Activated T-cell treated with anti-CD3 and anti-CD28 coated beads for 4 hours (primary cell): Measurements from ENCODE around the gene MSLN.
"Not testable (repeated sequence)": the region's sequence is repeated elsewhere in the genome, so short reads cannot be mapped to it uniquely, and the experiment has no call there.

Experiments used
- DNase-seq: peaks from one replicate; pipeline ENCODE4 v3.0.0-alpha.2; 2020

The MSLN gene

DNA sequence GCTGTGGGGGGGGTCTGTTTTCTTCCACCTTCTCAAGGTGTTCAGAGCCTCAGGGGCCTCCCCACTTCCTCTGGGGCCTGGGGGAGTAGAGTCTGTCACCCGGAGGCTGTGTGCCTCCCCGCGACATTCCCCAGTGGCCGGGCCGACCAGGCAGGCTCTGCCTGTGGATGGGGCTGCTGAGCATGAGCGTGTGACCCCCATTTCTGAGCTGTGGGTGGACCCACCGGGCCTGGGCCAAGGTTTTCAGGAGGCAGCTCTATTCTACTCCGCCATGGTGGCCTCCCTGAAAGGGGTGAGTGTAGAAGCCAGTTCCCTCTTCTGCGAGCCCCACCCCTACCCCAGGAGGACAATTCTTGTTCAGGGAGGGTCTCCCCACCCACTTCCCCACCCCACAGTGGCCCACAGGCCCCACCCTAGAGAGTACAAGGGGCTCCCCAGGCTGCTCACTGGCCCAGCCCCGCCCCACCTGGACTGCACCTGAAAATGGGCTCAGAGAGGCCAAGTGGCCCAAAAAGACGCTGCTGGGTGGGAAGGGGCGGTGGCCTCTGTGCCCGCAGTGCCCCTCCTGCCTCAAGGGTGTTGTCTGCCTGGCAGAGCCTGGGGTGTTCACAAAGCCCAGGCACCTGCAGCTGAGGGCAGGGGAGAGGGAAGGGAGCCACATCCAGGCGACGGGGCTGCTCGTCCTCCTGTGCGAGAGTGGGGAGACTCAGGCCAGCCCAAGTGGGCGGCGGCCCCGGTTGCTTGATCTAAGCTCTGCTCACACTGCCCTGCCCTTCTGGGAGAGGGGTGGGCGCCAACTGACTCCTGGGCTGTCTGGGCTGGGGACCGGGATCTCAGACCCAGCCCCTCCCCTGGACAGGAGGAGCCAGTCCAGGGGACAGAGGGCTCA is 1.3 kb downstream of the MSLN start:
- no peak for DNase-seq

DNA sequence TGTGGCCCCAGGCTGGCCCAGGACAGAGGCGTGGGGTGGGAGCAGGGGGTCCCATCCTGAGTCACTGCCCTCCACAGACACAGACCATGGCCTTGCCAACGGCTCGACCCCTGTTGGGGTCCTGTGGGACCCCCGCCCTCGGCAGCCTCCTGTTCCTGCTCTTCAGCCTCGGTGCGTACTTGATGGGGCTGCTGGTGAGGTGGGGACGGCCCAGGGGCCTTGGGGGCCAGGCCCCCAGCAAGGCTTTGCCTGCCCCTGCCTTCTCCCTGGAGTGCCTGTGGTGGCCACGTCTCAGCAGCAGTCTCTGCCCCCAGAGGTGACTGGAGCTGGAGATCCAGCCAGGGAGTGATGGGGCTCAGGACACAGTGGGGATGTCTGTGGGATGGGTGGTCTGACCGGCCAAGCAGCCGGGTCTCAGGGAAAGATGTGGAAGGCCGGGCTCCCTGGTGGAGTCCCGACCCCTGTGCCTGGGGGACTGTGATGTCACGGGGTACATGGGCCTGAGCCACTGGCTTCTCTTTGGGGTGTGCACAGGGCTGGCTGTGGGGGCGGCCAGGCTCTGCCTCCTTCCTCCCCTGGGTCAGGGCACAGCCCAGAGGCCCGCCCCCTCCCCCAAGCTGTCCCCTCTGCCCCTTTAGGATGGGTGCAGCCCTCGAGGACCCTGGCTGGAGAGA is 2.2 kb downstream of the MSLN start:
- no peak for DNase-seq

DNA sequence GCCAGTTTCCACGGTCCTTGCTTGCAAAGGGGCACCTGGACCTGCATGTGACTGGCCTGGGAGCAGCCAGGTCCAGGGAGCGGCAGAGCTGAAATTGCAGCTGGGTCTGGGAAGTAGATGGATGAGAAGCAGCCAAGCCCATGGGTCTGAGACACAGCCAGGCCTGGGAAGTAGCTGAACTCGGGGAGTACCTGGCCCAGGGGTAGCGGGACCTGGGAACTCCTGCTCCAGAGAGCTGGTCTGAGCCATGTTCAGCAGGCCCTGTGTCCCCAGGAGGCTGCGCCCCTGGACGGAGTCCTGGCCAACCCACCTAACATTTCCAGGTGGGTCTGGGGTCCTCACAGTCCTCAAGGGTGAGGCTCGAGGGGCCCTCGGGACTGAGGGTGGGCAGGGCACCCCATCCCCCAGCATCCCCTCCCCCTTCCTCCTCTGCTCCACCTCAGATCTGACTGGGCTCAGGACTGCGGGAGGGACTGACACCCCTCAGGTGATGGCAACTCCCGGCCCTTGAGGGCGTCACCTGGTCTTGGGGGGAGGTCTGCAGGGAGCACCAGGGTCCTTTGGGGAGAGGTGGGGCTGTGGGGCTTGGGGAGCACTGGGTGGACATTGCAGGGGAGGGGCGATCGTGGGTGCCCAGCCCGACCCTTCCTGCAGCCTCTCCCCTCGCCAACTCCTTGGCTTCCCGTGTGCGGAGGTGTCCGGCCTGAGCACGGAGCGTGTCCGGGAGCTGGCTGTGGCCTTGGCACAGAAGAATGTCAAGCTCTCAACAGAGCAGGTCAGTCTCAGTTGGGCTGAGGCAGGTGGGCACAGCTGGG is 3.0 kb downstream of the MSLN start:
- DNase-seq = no peak

DNA sequence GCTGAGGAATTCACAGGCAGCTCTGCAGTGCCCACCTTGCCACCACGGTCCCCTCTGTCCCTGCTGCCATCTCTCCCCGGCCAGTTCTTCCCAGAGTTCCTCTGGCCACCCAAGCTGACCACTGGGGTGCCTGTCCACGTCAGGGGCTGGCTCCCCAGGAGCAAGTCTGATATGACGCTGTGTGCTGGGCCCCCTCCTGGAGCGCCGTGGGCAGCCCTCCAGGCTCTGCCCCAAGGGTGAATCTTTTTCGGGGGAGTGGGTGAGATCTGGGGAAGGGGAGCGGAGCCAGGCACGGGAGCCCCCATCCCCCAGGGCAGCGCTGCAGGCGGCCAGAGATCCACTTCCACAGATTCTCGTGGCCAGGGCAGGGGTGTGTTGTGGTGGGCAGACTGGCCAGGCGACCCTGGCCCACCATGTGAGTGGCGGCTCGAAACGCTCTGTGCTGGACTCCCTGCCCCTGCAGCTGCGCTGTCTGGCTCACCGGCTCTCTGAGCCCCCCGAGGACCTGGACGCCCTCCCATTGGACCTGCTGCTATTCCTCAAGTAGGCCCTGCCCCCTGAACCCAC is 3.7 kb downstream of the MSLN start:
- no peak for DNase-seq

DNA sequence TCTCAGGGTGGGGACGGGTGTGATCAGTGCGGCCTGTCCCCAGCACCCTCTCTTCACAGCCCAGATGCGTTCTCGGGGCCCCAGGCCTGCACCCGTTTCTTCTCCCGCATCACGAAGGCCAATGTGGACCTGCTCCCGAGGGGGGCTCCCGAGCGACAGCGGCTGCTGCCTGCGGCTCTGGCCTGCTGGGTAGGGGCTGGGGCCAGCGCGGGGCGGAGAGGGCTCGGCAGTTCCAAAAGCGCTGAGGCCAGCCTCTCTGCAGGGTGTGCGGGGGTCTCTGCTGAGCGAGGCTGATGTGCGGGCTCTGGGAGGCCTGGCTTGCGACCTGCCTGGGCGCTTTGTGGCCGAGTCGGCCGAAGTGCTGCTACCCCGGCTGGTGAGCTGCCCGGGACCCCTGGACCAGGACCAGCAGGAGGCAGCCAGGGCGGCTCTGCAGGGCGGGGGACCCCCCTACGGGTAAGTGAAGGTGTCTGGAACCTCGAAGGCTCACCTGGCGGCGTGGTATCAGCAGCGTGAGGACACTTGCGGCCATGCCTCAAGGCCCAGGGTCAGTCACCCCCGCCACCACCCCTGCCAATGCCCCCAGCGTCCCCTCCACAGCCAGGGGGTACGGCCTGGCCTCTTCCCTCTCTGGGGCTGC is 4.4 kb downstream of the MSLN start:
- no peak for DNase-seq

DNA sequence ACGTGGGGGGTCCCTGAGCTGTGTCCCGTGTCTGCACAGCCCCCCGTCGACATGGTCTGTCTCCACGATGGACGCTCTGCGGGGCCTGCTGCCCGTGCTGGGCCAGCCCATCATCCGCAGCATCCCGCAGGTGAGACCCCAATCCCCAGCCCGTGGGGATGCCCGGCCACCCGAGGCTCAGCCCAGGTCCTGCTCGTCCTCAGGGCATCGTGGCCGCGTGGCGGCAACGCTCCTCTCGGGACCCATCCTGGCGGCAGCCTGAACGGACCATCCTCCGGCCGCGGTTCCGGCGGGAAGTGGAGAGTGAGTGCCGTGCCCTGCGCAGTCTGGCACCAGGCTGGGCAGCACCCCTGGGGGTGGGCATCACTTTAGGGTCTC is 4.9 kb downstream of the MSLN start:
- DNase-seq = no peak

DNA sequence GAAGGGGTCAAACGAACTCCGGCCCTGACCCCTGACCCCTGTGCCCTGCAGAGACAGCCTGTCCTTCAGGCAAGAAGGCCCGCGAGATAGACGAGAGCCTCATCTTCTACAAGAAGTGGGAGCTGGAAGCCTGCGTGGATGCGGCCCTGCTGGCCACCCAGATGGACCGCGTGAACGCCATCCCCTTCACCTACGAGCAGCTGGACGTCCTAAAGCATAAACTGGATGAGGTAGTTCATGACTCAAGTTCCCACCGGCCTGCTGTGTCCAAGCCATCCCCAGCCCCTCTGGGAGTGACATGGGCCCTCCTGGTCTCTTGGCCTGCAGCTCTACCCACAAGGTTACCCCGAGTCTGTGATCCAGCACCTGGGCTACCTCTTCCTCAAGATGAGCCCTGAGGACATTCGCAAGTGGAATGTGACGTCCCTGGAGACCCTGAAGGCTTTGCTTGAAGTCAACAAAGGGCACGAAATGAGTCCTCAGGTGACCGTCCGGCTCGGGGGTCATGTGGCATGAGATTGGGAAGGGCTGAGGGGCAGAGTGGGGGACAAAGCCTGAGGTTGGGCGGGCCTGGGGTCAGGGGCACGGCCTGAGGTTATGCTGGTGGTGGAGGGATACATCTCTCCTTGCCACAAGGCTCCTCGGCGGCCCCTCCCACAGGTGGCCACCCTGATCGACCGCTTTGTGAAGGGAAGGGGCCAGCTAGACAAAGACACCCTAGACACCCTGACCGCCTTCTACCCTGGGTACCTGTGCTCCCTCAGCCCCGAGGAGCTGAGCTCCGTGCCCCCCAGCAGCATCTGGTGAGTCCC is 5.7 kb downstream of the MSLN start:
- DNase-seq = no peak

DNA sequence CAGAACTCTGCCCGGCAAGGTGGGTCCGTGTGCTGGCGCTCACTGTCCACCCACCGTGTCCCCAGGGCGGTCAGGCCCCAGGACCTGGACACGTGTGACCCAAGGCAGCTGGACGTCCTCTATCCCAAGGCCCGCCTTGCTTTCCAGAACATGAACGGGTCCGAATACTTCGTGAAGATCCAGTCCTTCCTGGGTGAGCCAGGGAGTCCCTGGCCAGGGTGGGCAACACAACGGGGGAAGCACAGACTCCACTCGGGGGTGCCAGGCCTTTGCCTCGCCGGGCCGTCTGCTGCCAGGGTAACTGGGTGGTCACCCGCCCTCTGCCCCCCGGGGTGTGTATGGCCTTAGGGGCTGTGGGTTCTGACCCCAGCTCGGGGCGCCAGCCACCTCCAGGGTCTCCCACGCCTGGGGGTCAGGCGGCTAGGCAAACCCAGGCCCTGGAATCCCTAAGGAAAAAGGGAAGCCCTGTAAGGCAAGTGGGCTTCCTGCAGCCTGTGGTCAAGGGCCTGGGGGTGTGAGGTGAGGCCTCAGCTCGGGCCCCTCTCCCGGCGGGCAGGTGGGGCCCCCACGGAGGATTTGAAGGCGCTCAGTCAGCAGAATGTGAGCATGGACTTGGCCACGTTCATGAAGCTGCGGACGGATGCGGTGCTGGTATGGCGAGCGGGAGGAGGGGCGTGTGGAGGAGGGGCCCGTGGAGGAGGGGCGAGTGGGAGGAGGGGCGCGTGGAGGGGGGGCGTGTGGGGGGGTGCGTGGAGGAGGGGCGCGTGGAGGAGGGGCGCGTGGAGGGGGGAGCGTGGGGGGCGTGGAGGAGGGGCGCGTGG is 6.5 kb downstream of the MSLN start:
- no peak for DNase-seq

DNA sequence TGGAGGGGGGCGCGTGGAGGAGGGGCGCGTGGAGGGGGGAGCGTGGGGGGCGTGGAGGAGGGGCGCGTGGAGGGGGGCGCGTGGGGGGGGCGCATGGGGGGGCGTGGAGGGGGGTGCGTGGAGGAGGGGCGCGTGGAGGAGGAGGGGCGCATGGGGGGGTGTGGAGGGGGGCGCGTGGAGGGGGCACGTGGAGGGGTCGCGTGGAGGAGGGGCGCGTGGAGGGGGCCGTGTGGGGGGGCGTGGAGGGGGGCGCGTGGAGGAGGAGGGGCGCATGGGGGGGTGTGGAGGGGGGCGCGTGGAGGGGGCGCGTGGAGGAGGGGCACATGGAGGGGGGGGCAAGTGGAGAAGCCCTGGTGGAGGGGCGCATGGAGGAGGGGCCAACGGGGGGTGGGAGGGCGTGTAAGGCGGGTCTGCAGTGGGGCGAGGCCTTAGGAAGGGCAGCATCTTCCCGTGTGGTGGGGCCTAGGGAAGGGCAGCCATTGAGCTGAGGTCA is 7.3 kb downstream of the MSLN start:
- no peak for DNase-seq

DNA sequence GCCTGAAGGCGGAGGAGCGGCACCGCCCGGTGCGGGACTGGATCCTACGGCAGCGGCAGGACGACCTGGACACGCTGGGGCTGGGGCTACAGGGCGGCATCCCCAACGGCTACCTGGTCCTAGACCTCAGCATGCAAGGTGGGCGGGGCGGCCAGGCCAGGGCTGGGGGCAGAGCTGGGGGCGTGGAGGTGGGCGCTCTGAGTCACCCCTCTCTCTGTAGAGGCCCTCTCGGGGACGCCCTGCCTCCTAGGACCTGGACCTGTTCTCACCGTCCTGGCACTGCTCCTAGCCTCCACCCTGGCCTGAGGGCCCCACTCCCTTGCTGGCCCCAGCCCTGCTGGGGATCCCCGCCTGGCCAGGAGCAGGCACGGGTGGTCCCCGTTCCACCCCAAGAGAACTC is 7.9 kb downstream of the MSLN start:
- DNase-seq = no peak

DNA sequence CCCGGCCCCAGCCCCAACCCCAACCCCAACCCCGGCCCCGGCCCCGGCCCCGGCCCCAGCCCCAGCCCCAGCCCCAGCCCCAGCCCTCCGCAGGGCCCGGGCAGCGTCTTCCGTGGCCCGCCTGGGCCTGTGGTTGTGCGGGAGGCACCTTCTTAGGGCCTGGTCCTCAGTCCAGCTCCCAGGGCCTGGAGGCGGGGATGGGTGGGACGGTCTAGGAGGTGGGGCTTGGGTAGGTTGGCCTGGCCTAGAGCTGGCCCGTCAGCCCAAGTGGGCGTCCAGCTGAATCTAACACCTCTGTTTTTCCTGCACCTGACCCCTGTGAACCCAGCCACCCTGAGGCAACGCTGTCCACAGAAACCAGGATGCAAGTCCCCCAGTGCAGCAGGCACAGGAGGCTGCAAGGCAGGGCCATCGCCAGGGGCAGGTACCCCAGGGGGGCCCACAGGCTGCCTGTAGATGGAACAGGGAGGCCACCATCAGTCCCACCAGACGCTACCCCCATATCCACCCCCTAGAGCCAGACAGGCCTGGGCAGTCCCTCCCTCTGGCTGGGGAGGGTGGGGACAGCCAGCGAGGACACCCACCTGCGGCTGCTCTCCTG is 8.8 kb downstream of the MSLN start:
- no peak for DNase-seq

DNA sequence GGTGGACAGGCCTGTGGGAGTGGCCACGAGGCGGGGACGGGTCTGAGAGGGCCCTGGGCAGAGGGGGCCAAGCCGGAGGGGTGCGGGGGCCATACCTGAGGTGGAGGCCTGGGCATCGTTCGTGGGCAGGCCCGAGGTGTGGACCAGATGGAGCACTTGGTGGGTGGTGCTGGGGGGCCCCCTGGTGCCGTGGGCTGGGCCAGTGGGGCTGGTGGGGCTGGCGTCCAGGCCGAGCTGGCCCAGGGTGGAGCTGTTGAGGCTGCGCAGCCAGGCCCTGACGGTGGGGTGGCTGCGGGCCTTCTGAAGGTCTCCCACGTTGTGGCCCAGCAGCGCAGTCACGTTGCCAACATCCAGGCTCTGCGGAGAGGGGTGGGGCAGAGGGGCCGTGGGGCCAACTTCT is 9.4 kb downstream of the MSLN start:
- DNase-seq = no peak

DNA sequence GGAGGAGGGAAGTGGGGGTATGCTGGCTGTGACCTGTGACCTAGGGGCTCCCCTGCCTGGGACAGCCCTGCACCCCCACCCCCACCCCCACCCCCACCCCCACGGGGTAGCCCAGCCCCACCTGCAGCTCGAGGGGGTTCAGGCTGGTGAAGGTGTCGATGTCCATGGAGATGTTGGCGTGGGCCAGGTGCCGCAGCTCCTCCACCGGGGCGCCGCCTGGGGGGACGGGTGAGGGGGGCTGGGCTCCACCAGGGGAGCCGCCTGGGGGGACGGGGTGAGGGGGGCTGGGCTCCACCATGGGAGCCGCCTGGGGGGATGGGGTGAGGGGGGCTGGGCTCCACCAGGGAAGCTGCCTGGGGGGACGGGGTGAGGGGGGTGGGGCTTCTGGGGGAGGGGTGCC is 9.9 kb downstream of the MSLN start:
- DNase-seq = no peak

DNA sequence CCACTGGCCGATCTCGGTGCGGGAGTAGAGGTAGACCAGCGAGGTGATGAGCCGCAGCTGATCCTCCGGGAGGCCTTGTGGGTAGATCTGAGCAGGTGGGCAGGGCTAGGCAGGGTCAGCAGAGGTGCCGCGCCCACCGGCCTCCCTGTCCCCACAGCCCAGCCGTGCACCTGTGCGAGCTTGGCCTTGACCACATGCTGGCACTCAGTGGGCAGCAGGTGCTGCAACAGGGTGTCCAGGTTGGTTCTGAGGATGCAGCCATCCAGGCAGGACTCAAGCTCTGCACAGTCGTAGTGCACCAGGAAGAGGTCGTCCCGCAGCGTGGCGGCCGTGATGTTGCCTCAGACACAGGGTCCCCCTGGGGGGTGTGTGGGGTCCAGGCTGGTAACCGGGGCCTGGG is 12.4 kb downstream of the MSLN start:
- DNase-seq = no peak

DNA sequence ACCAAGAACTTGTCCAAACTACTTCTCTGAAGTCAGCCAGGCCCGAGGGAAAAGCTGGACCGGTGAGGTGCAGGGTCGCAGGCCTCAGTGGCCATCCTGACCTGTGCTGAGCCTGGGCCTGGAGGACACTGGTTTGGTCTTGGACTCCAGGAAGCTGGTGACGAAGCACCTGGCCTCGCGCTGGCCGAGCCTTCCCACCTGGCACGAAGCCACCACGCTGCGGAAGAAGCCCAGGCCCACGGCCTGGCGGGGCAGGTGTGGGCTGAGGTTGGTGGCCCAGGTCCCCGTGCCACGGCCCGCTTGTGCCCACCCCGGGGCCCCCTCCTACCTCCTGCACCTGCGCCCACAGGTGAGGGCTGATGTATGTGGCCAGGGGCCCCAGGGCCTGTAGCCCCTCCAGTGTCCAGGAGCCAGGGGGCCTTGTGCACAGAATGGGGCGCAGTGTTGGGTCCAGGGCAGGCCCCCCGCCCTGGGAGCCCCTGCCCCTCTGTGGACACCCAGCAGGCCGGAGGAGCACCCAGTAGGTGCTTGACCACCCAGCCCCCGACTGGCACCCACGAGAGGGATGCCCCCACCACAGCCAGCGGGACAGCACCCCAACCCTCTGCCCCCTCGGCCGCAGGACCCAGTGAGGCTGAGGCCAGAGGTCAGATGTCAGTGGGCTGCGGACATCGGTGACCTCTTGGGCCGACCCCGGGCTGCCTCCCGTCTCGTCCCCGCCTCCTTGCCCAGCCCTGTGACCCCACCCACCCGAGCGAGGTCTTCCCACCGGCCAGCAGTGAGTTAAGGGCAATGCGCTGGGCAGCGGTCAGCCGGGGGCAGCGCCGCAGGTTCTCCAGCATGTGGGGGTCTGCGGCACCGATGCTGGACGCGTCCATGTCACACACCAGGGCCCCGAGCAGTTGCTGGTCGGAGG is 13.8 kb downstream of the MSLN start:
- DNase-seq = no peak

DNA sequence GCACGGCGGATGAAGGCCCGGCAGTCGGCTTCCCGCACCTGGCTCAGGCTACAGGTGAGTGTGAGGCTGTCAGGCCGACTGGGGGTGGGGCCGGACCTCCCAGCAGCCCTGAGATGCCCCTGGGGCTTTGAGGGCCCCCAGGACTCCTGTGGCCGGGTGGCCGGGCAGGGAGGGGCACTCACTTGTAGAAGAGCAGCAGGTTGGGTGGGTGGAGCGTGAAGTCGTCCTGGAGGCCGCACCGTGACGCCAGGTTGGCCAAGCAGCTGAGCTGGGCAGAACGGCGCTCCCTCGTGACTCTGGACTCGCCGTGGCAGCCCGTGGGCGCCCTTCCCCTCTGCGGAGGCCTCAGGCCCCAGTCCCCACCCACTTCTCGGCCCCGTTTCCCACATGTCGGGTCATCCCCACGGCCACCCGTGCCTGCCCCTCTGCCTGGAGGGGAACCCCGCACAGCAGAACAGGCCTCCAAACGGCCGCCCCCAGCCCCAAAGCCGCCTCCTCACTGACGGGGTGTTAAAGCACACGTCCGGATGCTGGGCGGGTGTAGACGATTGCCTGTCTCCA is 14.8 kb downstream of the MSLN start:
- no peak for DNase-seq

DNA sequence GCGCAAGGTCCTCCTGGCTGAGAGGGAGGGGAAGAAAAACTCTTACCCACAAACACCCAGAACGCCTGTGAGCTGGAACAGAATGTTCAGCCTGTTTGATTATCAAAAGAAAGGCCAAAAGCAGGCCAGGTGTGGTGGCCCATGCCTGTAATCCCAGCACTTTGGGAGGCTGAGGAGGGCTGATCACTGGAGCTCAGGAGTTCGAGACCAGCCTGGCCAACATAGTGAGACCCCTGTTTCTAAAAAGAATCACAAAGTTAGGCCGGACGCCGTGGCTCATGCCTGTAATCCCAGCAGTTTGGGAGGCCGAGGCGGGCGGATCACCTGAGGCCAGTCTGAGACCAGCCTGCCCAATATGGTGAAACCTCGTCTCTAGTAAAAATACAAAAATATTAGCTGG is 15.8 kb downstream of the MSLN start:
- not testable (repeated sequence) for DNase-seq

DNA sequence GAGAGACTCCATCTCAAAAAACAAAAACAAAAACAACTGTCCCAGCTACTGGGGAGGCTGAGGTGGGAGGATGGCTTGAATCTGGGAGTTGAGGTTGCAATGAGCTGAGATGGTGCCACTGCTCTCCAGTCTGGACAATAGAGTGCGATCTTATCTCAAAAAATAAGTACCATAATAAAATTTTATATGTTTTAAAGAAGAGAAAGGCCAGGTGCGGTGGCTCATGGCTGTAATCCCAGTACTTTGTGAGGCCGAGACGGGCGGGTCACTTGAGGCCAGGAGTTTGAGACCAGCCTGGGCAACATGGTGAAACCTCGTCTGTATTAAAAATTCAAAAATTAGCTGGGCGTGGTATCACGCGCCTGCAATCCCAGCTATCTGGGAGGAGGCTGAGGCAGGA is 16.3 kb downstream of the MSLN start:
- DNase-seq = no peak

DNA sequence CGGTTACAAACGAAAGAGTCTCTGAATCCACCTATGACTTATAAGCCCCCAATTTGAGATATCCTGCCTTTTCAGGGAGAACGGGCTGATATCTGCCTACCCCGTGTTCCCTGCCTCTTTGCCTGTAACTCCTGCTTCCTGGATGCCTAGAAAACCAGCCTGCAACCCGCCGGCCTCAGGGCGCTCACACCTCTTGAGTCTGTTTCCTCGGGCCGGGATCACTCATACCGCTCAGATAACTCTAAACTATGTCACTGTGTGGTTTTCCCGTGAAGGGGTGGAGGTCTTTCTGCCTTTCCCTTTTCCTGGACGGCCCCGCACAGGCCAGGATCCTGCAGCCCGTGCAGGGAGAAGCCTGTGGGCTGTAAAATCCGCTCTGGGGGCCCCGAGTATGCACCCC is 17.3 kb downstream of the MSLN start:
- DNase-seq = no peak
